Adrenal gland (tissue), 5 donors: ENCODE results near the gene KCNIP1.

ENCODE experiments used
- CTCF ChIP-seq, 6 experiments: fragments of 450-650 bp in 4 of 6; fragments of 200-600 bp in 2 of 6; sonication (generic) in 1 of 6; IDR thresholded peaks; 1 replicate in 5 of 6; 2 replicates in 1 of 6; pipeline versions ENCODE4 v1.5.1 to v1.8.0; 2016 to 2021; ENCODE audit warnings: antibody characterized with exemption in 6 of 6, mild to moderate bottlenecking in 2 of 6, moderate library complexity in 1 of 6
- POLR2A ChIP-seq, 2 donors: fragments of 450-650 bp; IDR thresholded peaks; one replicate each; pipeline ENCODE4 v1.6.1; 2017; ENCODE audit warnings: antibody characterized with exemption in 2 of 2, mild to moderate bottlenecking in 2 of 2, moderate library complexity in 1 of 2
- donor health status: DM: no; HTN: no; CAD: no.

- TF ChIP-seq CTCF (IDR thresholded peaks at IDR 0.05) (no peak), POLR2A (IDR thresholded peaks at IDR 0.05) (no peak)
Measured at GRCh38 chr5:170475294-170476000, 28.4 kb upstream of the KCNIP1 start.
